Smooth muscle cell of the umbilical artery (primary cell): ENCODE measurements around the gene GRIN1. TPM values are rescaled to one million over a fixed set of nuclear protein-coding genes. Genes with fewer than 3 reads are reported as not detected.

Experiments
- total RNA-seq: library from RNA; depleted of rRNA; stranded (reverse); fragments of >200 nt; gene quantifications from 2 replicates; pipeline ENCODE4 v1.2.3, GENCODE V29; 2014

Gene GRIN1
- total RNA-seq = 0.09 TPM in 1 of 2 replicates, not detected in the other

DNA sequence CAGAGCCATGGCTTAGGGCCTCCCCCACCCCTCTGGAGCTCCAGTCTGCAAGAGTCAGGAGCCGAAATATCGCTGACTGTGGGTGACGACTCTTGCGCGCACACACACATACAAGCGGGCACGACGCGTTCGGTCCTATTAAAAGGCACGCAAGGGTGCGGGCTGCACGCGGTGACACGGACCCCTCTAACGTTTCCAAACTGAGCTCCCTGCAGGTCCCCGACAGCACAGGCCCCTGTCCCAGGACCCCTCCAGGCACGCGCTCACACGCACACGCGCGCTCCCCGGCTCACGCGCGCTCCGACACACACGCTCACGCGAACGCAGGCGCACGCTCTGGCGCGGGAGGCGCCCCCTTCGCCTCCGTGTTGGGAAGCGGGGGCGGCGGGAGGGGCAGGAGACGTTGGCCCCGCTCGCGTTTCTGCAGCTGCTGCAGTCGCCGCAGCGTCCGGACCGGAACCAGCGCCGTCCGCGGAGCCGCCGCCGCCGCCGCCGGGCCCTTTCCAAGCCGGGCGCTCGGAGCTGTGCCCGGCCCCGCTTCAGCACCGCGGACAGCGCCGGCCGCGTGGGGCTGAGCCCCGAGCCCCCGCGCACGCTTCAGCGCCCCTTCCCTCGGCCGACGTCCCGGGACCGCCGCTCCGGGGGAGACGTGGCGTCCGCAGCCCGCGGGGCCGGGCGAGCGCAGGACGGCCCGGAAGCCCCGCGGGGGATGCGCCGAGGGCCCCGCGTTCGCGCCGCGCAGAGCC lies at the start of gene GRIN1:
TSS of gene GRIN1 (plus strand) at position 433 of the 746 bp plus-strand sequence. CDS start 333 bp downstream, outside the sequence.

GRCh38 chr9:137114613-137115393 lies 24.2 kb upstream of the GRIN1 start, which contains the start of gene DPP7:
Gene DPP7, minus strand, starts transcription at chr9:137114733. Its CDS starts 20 bp downstream, at chr9:137114713.

GRCh38 chr9:137169896-137170358 lies 31.0 kb downstream of the GRIN1 start, which contains the start of gene LRRC26:
Gene LRRC26, minus strand, starts transcription at chr9:137170051. Its CDS starts 108 bp downstream, at chr9:137169943.

DNA sequence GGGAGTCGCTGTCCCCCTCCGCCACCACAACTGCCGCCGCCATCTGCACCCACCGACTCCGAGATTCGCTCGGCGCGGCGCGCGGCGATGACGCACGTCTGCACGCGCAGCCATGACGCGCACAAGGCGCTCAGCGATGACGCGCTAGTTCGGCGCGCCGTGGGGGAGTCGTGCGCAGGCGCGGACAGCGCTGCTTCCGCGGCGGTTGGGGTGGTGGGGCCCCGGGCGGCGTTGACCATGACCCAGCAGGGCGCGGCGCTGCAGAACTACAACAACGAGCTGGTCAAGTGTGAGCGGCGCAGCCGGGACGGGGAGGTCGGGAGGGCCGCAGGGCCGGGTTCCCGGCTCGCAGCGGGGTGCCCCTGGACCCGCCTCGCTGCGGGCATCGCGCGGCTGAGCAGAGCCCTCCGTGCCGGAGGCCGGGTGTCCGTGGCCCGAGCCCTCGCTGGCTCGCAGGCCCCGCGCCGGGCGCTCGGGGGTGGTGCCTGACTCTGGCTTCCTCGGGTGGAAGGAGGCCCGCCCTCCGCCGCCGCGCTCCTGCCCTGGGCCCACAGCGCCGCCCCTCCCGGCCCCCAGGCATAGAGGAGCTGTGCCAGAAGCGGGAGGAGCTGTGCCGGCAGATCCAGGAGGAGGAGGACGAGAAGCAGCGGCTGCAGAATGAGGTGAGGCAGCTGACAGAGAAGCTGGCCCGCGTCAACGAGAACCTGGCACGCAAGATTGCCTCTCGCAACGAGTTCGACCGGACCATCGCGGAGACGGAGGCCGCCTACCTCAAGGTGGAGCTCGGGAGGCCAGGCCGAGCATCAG lies 49.7 kb downstream of the GRIN1 start, which contains the start of the genes ANAPC2 and SSNA1:
TSS of gene ANAPC2 (minus strand) at position 71 of the 807 bp plus-strand sequence. CDS start at position 43, 28 bp downstream.
TSS of gene SSNA1 (plus strand) at position 187 of the 807 bp plus-strand sequence. CDS start at position 238, 51 bp downstream.

GRCh38 chr9:137200311-137201204 lies 61.6 kb downstream of the GRIN1 start, which contains the start of gene TPRN:
Gene TPRN, minus strand, starts transcription at chr9:137200741. Its CDS starts 30 bp downstream, at chr9:137200711.

DNA sequence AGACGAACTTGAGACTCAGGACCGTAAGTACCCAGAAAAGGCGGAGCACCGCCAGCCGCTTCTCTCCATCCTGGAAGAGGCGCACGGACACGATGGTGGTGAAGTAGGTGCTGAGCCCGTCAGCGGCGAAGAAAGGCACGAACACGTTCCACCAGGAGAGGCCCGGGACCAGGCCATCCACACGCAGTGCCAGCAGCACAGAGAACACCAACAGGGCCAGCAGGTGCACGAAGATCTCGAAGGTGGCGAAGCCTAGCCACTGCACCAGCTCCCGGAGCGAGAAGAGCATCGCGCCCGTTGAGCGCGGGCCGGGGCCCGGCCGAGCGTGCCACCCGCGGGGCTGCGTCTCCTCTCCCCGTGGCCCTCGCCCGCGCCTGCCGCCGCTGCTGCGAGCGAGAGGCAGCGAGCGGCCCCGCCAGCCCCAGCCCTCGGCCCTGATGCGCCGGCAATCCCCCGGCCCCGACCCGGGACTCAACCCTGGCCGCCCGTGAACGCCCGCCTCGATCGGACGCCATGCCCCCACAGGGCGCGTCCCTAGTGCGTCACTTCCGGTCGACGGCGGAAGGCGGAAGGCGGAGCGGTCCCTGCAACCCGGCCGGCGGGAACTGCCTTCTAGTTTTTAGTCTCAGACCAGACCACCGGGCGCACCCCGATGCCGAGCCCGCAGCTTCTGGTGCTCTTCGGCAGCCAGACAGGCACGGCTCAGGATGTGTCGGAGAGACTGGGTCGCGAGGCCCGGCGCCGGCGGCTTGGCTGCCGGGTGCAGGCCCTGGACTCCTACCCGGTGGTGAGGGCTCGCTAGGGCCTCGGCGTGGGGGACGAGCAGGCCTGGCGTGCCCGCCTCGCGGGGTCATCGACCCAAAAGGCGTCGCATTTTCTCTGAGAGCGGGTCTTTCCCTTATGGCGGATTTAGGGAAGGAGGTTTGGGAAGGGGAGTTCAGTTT lies 66.4 kb downstream of the GRIN1 start, which contains the start of the genes NDOR1 and TMEM203:
TSS of gene NDOR1 (plus strand) at position 575 of the 944 bp plus-strand sequence. CDS start at position 653, 78 bp downstream.
TSS of gene TMEM203 (minus strand) at position 523 of the 944 bp plus-strand sequence. CDS start at position 289, 234 bp downstream.

Other genes with a start within 250 kb of the GRIN1 start
- 142 and 159 TPM in 2 replicates for gene FBXW5, start 194.4 kb upstream of the GRIN1 start, total RNA-seq
- 0.59 TPM in 1 of 2 replicates, not detected in the other for gene C8G, start 193.9 kb upstream of the GRIN1 start, total RNA-seq
- 0.30 and 0.51 TPM in 2 replicates for gene LCN12, start 186.9 kb upstream of the GRIN1 start, total RNA-seq
- gene PTGDS, start 161.7 kb upstream of the GRIN1 start, total RNA-seq = 8.3 and 21.4 TPM in 2 replicates
- gene LCNL1, start 156.2 kb upstream of the GRIN1 start, total RNA-seq = 0.88 and 1.5 TPM in 2 replicates
- 13.5 and 17.8 TPM in 2 replicates for gene PAXX, start 146.7 kb upstream of the GRIN1 start, total RNA-seq
- 2.5 and 3.3 TPM in 2 replicates for gene CLIC3, start 142.6 kb upstream of the GRIN1 start, total RNA-seq
- 46.0 and 68.3 TPM in 2 replicates for gene ABCA2, start 110.9 kb upstream of the GRIN1 start, total RNA-seq
- gene FUT7, start 107.1 kb upstream of the GRIN1 start, total RNA-seq = under 0.01 TPM in 1 of 2 replicates, not detected in the other
- 27.3 and 49.4 TPM in 2 replicates for gene NPDC1, start 93.0 kb upstream of the GRIN1 start, total RNA-seq
- not detected in 2 replicates for gene ENTPD2, start 85.1 kb upstream of the GRIN1 start, total RNA-seq
- gene SAPCD2, start 68.6 kb upstream of the GRIN1 start, total RNA-seq = 0.89 and 5.7 TPM in 2 replicates
- gene UAP1L1, start 61.6 kb upstream of the GRIN1 start, total RNA-seq = 18.7 and 21.5 TPM in 2 replicates
- gene MAN1B1, start 52.2 kb upstream of the GRIN1 start, total RNA-seq = 176 and 185 TPM in 2 replicates
- 69.1 and 79.6 TPM in 2 replicates for gene DPP7, start 24.4 kb upstream of the GRIN1 start, total RNA-seq
- not detected in 2 replicates for gene LRRC26, start 30.9 kb downstream of the GRIN1 start, total RNA-seq
- gene TMEM210, start 32.9 kb downstream of the GRIN1 start, total RNA-seq = not detected in 2 replicates
- 25.5 and 28.8 TPM in 2 replicates for gene ANAPC2, start 49.4 kb downstream of the GRIN1 start, total RNA-seq
- 51.0 and 65.9 TPM in 2 replicates for gene SSNA1, start 49.5 kb downstream of the GRIN1 start, total RNA-seq
- 6.2 and 8.9 TPM in 2 replicates for gene TPRN, start 61.6 kb downstream of the GRIN1 start, total RNA-seq
- gene TMEM203, start 66.5 kb downstream of the GRIN1 start, total RNA-seq = 32.1 and 32.8 TPM in 2 replicates
- gene NDOR1, start 66.5 kb downstream of the GRIN1 start, total RNA-seq = 2.7 and 5.4 TPM in 2 replicates
- gene RNF208, start 83.1 kb downstream of the GRIN1 start, total RNA-seq = 0.30 and 0.83 TPM in 2 replicates
- gene CYSRT1, start 86.0 kb downstream of the GRIN1 start, total RNA-seq = 0.30 and 0.46 TPM in 2 replicates
- not detected in 2 replicates for gene RNF224, start 88.3 kb downstream of the GRIN1 start, total RNA-seq
- under 0.01 TPM in 1 of 2 replicates, not detected in the other for gene SLC34A3, start 91.7 kb downstream of the GRIN1 start, total RNA-seq
- 60.9 and 219 TPM in 2 replicates for gene TUBB4B, start 102.1 kb downstream of the GRIN1 start, total RNA-seq
- not detected in 2 replicates for gene STPG3, start 112.1 kb downstream of the GRIN1 start, total RNA-seq
- gene NELFB, start 116.2 kb downstream of the GRIN1 start, total RNA-seq = 36.5 and 54.9 TPM in 2 replicates
- gene TOR4A, start 138.6 kb downstream of the GRIN1 start, total RNA-seq = 19.0 and 33.5 TPM in 2 replicates
- 0.18 and 0.30 TPM in 2 replicates for gene NRARP, start 163.1 kb downstream of the GRIN1 start, total RNA-seq